HG03064 (cell line): ENCODE results near the gene CBX3.
"Not testable (repeated sequence)": the region's sequence is repeated elsewhere in the genome, so short reads cannot be mapped to it uniquely, and the experiment has no call there.

Experiments
- ATAC-seq: cut with Tn5 transposase; IDR thresholded peaks from one replicate; pipeline ENCODE4 v1.9.1; 2021; ENCODE audit warnings: low read depth; ENCODE audit not compliant: unreplicated experiment

Gene CBX3

GRCh38 chr7:26187380-26188205 is 14.0 kb upstream of the CBX3 start:
- no peak for ATAC-seq

DNA sequence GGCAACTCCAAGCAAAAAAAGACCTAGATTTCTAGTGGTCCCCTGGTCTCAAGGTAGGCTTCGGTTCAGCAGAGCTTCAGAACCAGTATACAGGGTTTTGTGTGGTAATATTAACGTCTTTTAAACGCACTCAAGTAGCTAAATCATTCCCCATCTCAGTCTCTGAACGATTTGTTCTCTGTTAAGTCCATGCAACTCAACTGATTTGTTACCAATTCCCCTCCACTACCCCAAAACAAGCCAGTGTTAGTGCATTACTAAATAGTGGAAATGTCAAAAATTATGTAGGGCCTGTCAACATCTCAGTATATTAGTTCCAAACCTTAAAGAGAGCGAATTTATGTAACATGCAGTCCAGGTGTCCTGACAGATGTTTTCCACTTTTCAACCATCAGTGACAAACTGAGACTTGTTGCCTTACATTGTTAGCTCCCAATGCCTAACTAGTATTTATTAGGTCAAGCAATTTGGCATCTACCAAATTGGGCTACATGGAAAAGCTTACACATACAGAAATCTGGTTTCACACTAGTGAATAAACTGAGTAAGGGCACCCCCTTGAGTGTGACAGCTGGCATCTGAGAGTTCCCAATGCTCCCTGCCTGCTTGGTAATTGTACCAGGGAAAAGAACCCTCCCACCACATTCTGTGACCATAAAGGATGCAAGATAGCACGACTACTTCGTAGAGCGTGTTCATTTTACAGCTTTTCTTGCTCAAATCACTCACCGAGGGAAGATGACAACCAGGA is 13.2 kb upstream of the CBX3 start:
- no peak for ATAC-seq

- no peak for ATAC-seq
Measured at GRCh38 chr7:26188957-26189541, 12.5 kb upstream of the CBX3 start.

DNA sequence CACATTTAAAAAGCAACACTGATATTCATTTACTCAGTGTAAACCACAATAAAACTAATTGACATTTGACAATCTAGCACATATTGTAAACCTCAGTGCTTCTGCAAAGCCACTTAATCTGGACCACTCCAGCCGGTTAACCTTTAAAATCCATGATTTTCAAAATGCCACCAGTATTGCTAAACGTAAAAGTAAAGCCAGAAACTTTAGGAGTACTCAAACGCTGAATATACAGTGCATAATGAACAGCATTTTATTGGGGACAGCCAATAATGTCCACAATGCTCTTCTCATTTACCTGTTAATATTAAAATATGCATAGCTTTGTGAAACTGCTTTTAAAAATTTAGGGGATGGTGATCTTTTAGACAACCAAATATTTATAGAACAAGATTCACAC is 11.8 kb upstream of the CBX3 start:
- no peak for ATAC-seq

DNA sequence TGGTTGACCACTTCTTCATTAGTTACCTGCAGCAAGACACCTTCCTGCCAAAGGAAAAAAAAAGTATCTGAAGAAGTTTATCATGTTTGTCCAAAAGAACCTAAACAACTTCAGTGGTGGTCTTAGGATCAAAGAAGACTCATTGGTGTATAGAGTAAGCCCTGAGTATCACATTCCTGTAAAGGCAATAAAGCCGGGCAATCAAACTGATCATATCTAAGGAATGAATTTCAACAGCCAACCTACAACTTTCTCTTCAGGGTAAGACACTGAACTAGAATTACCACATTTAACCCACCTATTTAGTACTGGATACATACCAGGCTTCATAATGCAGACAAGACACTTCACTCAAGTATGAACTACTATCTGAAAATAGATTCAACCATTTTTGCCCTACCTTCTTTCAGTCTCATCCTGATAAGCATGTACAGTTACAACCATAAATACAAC is 11.1 kb upstream of the CBX3 start:
- no peak for ATAC-seq

- no peak for ATAC-seq
Measured at GRCh38 chr7:26191233-26191973, 10.1 kb upstream of the CBX3 start.

DNA sequence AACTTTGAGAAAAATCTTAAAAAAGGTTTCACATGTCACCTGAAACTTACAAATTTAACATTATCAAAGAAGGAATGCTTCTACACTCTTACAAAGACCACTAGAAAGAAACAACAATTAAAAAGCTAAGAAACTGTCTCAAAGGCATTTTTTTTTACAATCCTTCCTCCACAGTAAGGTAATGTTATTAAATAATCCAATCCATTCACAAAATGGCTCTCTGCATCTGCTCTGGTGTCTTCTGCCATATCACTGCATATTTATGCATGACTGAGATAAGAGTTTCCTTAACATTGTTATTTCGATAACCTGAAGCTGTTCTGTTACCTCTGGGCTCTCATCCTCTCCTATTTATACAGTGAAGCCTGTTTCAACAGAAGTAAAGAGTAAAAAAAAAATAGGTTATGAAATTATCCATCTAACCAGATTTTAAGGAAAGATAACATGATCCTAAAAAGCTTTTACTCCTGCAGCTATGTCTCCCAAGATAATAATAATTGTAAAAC is 9.5 kb upstream of the CBX3 start:
- no peak for ATAC-seq

DNA sequence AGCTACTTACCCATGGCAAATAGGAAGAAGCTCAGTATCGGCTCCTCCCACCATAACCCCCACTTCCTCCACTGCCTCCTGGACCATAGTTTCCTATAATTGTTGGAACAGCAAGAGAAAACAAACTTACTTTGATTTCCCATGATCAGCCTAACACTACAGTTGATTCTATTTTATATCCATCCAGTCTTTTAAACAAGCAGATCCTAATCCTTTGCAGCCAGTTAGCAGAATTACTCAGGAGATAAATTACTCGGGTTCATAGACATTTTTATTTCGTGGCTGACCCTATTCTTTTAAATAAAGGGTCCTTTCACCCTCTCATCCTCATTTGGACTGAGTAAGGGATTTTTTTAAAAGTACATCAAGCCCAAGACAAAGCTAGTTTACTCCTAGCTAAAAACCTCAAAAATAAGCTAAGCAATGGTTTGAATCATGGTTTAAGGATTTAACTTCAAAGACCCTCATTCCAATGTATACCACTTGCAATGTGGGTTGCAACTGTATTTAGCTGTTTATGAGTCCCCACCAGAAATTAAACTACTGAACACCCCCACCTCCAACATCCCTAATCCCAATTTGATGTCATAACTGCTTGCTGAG is 9.0 kb upstream of the CBX3 start:
- ATAC-seq, result no peak

- ATAC-seq, result no peak
Measured at GRCh38 chr7:26193432-26194207, 7.9 kb upstream of the CBX3 start.

GRCh38 chr7:26194764-26195163 is 6.8 kb upstream of the CBX3 start:
- ATAC-seq, result not testable (repeated sequence)

- ATAC-seq, result no peak
Measured at GRCh38 chr7:26195182-26195581, 6.4 kb upstream of the CBX3 start.

- no peak for ATAC-seq
Measured at GRCh38 chr7:26195867-26196657, 5.5 kb upstream of the CBX3 start.

- ATAC-seq, result no peak
Measured at GRCh38 chr7:26197153-26198115, 4.1 kb upstream of the CBX3 start.

DNA sequence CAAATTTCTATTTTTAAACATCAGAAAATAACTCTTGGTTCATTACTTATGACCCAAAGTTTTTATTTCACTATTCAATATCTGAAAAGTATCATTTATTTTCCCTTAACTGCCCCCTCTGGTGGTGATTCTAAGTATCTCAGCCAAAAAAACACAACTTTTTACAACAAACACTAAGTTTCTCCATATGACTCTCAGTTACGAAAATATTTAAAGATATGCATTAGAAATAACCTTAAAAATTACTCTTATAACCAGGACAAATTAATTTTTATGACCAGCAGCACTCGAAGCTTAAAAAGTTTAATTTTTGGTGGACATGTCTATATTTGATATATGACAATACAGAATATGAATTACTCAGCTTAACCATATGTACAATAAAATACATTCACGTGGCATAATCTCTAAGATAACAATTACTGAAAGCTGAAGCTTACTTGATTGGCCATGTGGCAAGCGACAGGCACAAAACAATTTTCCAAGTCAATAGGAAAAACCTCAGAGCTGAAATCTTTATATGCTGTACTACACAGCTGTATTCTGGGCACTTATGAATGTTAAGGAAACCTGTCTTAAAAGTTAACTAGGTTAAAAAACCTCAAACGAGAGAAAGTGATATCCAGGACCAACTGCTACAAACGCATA is 3.3 kb upstream of the CBX3 start:
- no peak for ATAC-seq

GRCh38 chr7:26198781-26199169 is 2.8 kb upstream of the CBX3 start:
- no peak for ATAC-seq

GRCh38 chr7:26199301-26200037 is 2.1 kb upstream of the CBX3 start:
- no peak for ATAC-seq
